HT1080 (cell line): ENCODE data around the gene ABHD17C. TPM values are rescaled to one million over a fixed set of nuclear protein-coding genes. Genes with fewer than 3 reads are reported as not detected.
A peak's percentile ranks its signal among the peaks of the same experiment; 100 is the strongest.

Source experiments
- DNase-seq: peaks from one replicate; pipeline ENCODE4 v3.0.0-alpha.2; 2015; ENCODE audit warnings: low read depth
- small RNA-seq: library from RNA; depleted of rRNA; stranded (forward); fragments of <200 nt; gene quantifications from one replicate; pipeline ENCODE3, GENCODE V24; 2014
- total RNA-seq: library from RNA; depleted of rRNA; stranded (reverse); fragments of >200 nt; shearing (Covaris generic); gene quantifications from 2 replicates; pipeline ENCODE4 v1.2.3, GENCODE V29; 2014; rRNA removed

ABHD17C gene
- total RNA-seq, 1 experiment from 2014 or later, result 8.0 TPM

- DNase-seq, result no peak
Observed at GRCh38 chr15:80785335-80785734, 90.2 kb downstream of the ABHD17C start.

GRCh38 chr15:80785811-80786354, 90.8 kb downstream of the ABHD17C start:
- no peak for DNase-seq

DNA sequence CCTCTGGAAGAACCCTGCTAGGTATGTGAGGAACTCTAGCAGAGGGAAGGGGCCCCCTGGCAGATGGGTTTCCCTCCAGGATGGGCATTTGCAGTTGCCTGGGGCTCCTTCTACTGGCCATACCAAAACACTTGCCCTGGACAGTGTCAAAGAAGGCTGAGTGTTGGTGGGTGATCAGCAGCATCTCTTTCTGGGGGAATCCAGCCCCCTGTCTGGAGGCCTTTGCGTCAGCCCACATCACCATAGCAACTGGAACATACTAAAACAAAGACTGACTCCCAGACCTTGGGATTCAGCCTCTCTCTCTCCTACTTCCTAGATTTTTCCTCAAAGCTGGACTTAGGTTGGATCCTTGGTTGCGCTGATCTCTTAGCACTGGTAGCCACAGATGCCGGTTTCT, 92.2 kb downstream of the ABHD17C start:
- DNase-seq, result no peak

- no peak for DNase-seq
Observed at GRCh38 chr15:80788536-80788935, 93.4 kb downstream of the ABHD17C start.

- DNase-seq, result peak; percentile 34
Observed at GRCh38 chr15:80789296-80789695, 94.2 kb downstream of the ABHD17C start.

- DNase-seq, result no peak
Observed at GRCh38 chr15:80789796-80790195, 94.7 kb downstream of the ABHD17C start.

- no peak for DNase-seq
Observed at GRCh38 chr15:80790236-80790635, 95.1 kb downstream of the ABHD17C start.

DNA sequence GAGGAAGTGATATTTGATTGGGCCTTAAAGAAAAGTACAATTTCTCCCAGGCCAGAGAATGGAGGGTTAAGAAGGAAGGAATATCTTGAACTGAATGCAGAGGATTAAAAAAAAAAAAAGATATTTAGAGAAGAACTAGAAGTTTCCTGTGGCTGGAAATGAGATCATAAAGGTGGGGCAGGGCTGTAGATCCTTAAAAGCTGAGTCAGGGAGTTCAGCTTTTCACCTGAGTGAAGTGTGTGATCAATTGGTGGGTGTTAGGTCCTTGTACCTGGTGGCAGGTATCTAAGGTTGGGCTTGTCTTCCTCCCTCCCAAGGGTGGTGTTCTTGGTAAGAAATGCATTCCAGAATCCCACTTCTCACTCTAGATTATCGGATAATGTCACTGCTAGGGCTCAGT, 95.9 kb downstream of the ABHD17C start:
- DNase-seq, result no peak

DNA sequence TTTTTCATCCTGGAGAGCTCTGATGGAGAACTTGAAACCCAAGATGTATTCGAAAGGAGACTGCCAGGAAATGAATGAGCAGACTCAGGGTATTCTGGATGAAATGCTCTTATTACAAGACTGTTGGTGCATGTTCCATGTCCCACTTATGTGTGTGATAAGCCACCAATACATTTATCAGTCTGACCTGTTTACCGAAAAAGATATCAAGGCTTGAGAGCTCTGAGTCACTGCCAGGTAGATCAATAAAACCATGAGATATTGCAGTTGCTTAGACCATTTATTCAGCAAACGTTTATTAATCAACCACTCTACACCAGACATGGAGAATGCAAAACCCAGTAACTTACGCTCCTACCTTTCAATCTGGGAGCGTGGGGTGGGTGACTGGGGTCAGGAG, 101.3 kb downstream of the ABHD17C start:
- no peak for DNase-seq

GRCh38 chr15:80798911-80799310, 103.8 kb downstream of the ABHD17C start:
- no peak for DNase-seq

GRCh38 chr15:80800067-80800466, 105.0 kb downstream of the ABHD17C start:
- DNase-seq, result no peak

DNA sequence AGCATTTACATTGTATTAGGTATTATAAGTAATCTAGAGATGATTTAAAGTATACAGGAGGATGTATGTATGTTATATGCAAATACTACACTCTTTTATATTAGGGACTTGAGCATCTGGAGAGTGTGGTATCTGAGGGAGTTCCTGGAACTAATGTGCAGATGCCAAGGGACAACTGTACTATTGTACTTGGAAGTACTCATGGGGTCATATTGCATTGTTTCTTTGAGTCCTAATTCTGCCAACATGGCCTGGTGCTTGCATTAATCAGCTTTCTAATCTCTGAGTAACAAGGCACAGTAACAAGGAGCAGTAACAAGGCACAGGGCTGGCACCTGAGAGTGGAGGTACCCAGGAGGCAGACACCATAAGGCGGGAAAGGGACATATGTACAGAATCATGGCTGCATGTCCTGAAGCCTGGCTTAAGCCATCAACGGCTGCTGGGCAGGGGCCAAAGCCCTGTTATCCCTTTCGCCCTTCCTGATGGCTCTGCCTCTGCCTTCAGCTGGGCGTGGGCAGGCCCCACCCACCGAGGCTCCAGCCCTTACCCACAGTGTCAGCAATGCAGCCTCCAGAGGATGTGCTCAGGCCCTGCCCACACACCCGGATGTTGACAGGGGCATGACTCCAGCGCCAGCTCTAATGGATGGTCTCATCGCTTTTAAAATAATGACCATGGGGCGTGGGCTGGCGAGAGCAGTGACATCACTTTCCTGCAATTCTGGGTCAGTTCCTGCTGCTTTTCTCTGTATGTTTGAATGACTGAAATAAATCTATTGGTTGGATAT, 107.0 kb downstream of the ABHD17C start:
- peak; percentile 83 for DNase-seq

DNA sequence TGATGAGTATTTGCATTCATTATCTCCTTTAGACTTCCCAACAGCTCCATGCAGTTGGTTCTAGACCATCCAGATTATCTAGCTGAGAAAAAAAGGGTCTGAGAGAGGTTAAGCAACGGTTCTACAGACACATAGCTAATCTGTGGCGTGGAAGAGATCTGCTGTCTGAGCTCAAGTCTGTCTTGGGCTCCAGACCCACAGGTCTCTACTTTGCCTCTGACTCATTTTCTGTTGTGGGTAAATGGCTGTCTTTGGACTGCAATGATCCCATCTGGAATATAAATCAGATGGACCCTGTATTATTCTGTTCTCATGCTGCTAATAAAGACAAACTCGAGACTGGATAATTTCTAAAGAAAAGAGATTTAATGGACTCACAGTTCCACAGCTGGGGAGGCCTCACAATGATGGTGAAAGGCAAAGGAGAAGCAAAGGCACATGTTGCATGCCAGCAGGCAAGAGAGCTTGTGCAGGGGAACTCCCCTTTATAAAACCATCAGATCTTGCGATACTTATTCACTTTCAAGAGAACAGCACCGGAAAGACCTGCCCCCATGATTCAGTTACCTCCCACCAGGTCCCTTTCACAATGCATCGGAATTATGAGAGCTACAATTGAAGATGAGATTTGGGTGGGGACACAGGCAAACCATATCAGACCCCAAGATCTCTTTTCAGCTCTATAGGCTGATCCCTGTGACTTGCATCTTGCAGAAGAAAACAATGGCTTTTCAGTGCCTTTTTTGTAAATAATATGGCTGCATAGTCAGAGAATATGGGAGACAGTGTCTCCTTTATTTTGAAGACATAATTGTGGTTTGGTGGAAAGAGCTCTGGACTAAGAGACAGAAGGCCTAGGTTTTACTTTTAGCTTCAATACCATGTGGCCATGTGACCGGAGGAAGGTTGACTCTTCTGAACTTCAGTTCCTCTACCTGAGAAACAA, 108.7 kb downstream of the ABHD17C start:
- no peak for DNase-seq

- no peak for DNase-seq
Observed at GRCh38 chr15:80804970-80805495, 109.9 kb downstream of the ABHD17C start.

Small RNA genes within 50 kb of the gene (small RNA-seq; reads per million reads assigned to genes)
- gene RNU6-380P, result not detected

Other genes with a start within 250 kb of the ABHD17C start
- gene CEMIP, start 84.1 kb downstream of the ABHD17C start, total RNA-seq, result 1.7 and 2.3 TPM in 2 replicates